GM12878 (cell line): Measurements from ENCODE around the gene ANGPTL4. TPM values are rescaled to one million over a fixed set of nuclear protein-coding genes. Genes with fewer than 3 reads are reported as not detected.
A peak's percentile ranks its signal among the peaks of the same experiment; 100 is the strongest.

Source experiments
- ATAC-seq: fragments of 200-7000 bp; cut with Tn5 transposase; 3 replicates; pipeline ENCODE4 v1.9.1; 2020; ENCODE audit warnings: mild to moderate bottlenecking, moderate library complexity
- BruUV-seq: library from RNA; stranded (reverse); fragments of 400-500 nt; replicated peaks from 2 replicates; lab custom pipeline; 2021; lab: Mats Ljungman, UMichigan
- CTCF ChIA-PET: fragments of 300-600 bp; sonication (Branson Sonifier 250); formaldehyde crosslinking; extraction: SDS; loops from one replicate; lab custom pipeline; 2021; ENCODE audit warnings: inconsistent platforms; lab: Yijun Ruan, JAX
- POLR2A ChIA-PET: fragments of 350-600 bp; formaldehyde crosslinking; extraction: SDS; loops from one replicate; lab custom pipeline; 2021; ENCODE audit warnings: inconsistent platforms; lab: Charles Lee
- RAD21 ChIA-PET: fragments of 300-600 bp; sonication (Branson Sonifier 250); formaldehyde crosslinking; loops from one replicate; lab custom pipeline; 2023; ENCODE audit warnings: antibody characterized with exemption; ENCODE audit not compliant: unreplicated experiment; lab: Charles Lee
- SMC1A ChIA-PET: fragments of 300-600 bp; sonication (Branson Sonifier 250); formaldehyde crosslinking; loops from one replicate; lab custom pipeline; 2023; ENCODE audit not compliant: unreplicated experiment, uncharacterized antibody; lab: Charles Lee
- DNase-seq: peaks from one replicate; pipeline ENCODE4 v3.0.0-alpha.2; 2011; ENCODE audit warnings: low read depth, low spot score
- FAIRE-seq: peaks from 3 replicates; lab custom pipeline; 2011; peaks lifted over from hg19 to GRCh38; lab: Jason Lieb, UNC
- H2AFZ ChIP-seq: 2 replicates; pipeline ENCODE4 v1.6.0; 2011; ENCODE audit warnings: low read depth, low read length, control low read depth; ENCODE audit not compliant: control insufficient read depth
- H3K27ac ChIP-seq: 2 replicates; pipeline ENCODE4 v1.5.1; 2011; ENCODE audit warnings: control low read depth; ENCODE audit not compliant: control insufficient read depth, insufficient read depth
- H3K27me3 ChIP-seq, 2 experiments: replicated peaks in 1 of 2; 2 replicates each; pipeline versions ENCODE4 v1.6.0 to v1.6.1; 2011; ENCODE audit warnings: low read length in 1 of 2; ENCODE audit not compliant: control insufficient read depth in 2 of 2, insufficient read depth in 2 of 2
- H3K36me3 ChIP-seq, 2 experiments: 2 replicates each; pipeline ENCODE4 v1.5.1; 2011; ENCODE audit warnings: low read length in 1 of 2; ENCODE audit not compliant: control insufficient read depth in 2 of 2, insufficient read depth in 2 of 2
- H3K4me1 ChIP-seq: 2 replicates; pipeline ENCODE4 v1.6.1; 2011; ENCODE audit warnings: mild to moderate bottlenecking, low read length, moderate library complexity, mixed read lengths; ENCODE audit not compliant: control insufficient read depth, insufficient read depth
- H3K4me2 ChIP-seq: 2 replicates; pipeline ENCODE4 v1.6.0; 2011; ENCODE audit warnings: control low read depth; ENCODE audit not compliant: control insufficient read depth, insufficient read depth
- H3K4me3 ChIP-seq: fragments of 200-600 bp; sonication (generic); 2 replicates; pipeline ENCODE4 v1.5.1; 2016
- H3K79me2 ChIP-seq: 2 replicates; pipeline ENCODE4 v1.6.0; 2011; ENCODE audit warnings: low read length; ENCODE audit not compliant: control insufficient read depth, insufficient read depth
- H3K9ac ChIP-seq: 2 replicates; pipeline ENCODE4 v1.8.0; 2011; ENCODE audit warnings: low read length, control low read depth, mixed read lengths; ENCODE audit not compliant: control insufficient read depth, insufficient read depth
- H3K9me3 ChIP-seq: replicated peaks from 3 replicates; pipeline ENCODE4 v1.5.1; 2011; ENCODE audit warnings: mild to moderate bottlenecking, low read length; ENCODE audit not compliant: control insufficient read depth, insufficient read depth
- H4K20me1 ChIP-seq: 2 replicates; pipeline ENCODE4 v1.6.0; 2011; ENCODE audit not compliant: control insufficient read depth, insufficient read depth
- CBFB ChIP-seq: IDR thresholded peaks from 2 replicates; pipeline ENCODE4 v1.6.1; 2016; ENCODE audit warnings: antibody characterized with exemption, low read depth
- CHD1 ChIP-seq: IDR thresholded peaks from 2 replicates; pipeline ENCODE4 v1.6.1; 2012; ENCODE audit warnings: low read depth, low read length, improper control_type of control experiment
- KAT2A ChIP-seq: conservative IDR thresholded peaks from 2 replicates; pipeline ENCODE4 v1.6.1; 2011; ENCODE audit warnings: low read depth, low read length; ENCODE audit not compliant: control insufficient read depth
- KLF5 ChIP-seq: fragments of 450-650 bp; IDR thresholded peaks from 2 replicates; pipeline ENCODE4 v1.6.1; 2014; ENCODE audit warnings: mild to moderate bottlenecking; ENCODE audit not compliant: partially characterized antibody
- POLR2A ChIP-seq: IDR thresholded peaks from 2 replicates; pipeline ENCODE4 v1.6.1; 2011; ENCODE audit warnings: low read depth, mild to moderate bottlenecking, low read length
- ZNF384 ChIP-seq: IDR thresholded peaks from 2 replicates; pipeline ENCODE4 v1.6.1; 2012; ENCODE audit warnings: low read depth, mild to moderate bottlenecking, low read length, improper control_type of control experiment, borderline replicate concordance
- WGBS: methylation state at CpG from one replicate; pipeline ENCODE4 v1.1.6; 2016; ENCODE audit warnings: low lambda C conversion rate; ENCODE audit not compliant: insufficient replicate concordance, insufficient coverage; ENCODE audit errors: missing lambda C conversion rate; 5-methylcytosine and 5-hydroxymethylcytosine counted together
- in situ Hi-C: fragments of 300-500 bp; cut with MboI; formaldehyde crosslinking; loops from 9 replicates; pipeline ENCODE4 v1.14.3; 2018; ENCODE audit warnings: mixed read lengths
- intact Hi-C: fragments of 100-400 bp; cut with micrococcal nuclease; formaldehyde crosslinking; loops from one replicate; pipeline ENCODE4 v1.14.2; 2022; ENCODE audit not compliant: unreplicated experiment
- polyA plus RNA-seq, 11 experiments: library from polyadenylated mRNA; depleted of rRNA in 4 of 11; unstranded in 6 of 11; stranded (reverse) in 5 of 11; fragments of >200 nt; fragmentation: Nextera tagmentation in 4 of 11; fragmentation: Illumina TruSeq in 1 of 11; extraction: Ambion mirVana in 4 of 11; extraction: Trizol in 1 of 11; gene quantifications; 1 replicate in 1 of 11; 2 replicates in 10 of 11; pipeline versions ENCODE4 v1.2.1 to v1.2.3, GENCODE V29; 2011 to 2016; ENCODE audit warnings: inconsistent platforms in 2 of 11, missing spikeins in 2 of 11, low read depth in 1 of 11
- total RNA-seq, 4 experiments: library from RNA; depleted of rRNA in 3 of 4; stranded (reverse); fragments of >200 nt in 3 of 4; fragmentation: Illumina TruSeq in 1 of 4; extraction: Trizol in 1 of 4; gene quantifications; 2 replicates each; pipeline versions ENCODE4 v1.2.1 to v1.2.3, GENCODE V29; 2013 to 2021
- TF ChIP-seq, protein P1 (sequence below): fragments of 450-650 bp; IDR thresholded peaks from 2 replicates; pipeline ENCODE4 v1.6.1; 2018; ENCODE audit warnings: borderline replicate concordance, mild to moderate bottlenecking; ENCODE audit not compliant: partially characterized antibody
- TF ChIP-seq, protein P2 (sequence below): fragments of 450-650 bp; conservative IDR thresholded peaks from 2 replicates; pipeline ENCODE4 v1.6.1; 2017; ENCODE audit warnings: mild to moderate bottlenecking, moderate library complexity
- TF ChIP-seq, protein P3 (sequence below): IDR thresholded peaks from 2 replicates; pipeline ENCODE4 v1.6.1; 2012; ENCODE audit warnings: mild to moderate bottlenecking, low read depth, low read length
- TF ChIP-seq, protein P4 (sequence below): fragments of 450-650 bp; IDR thresholded peaks from 2 replicates; pipeline ENCODE4 v1.6.1; 2018; ENCODE audit warnings: mild to moderate bottlenecking, low read depth, moderate library complexity; ENCODE audit not compliant: partially characterized antibody

ANGPTL4 gene
- total and polyA plus RNA-seq, 10 of the 15 experiments (the other 5 are each of a cell fraction or from before 2014, with no cell fraction given): 0.45 TPM; not detected in 9

DNA sequence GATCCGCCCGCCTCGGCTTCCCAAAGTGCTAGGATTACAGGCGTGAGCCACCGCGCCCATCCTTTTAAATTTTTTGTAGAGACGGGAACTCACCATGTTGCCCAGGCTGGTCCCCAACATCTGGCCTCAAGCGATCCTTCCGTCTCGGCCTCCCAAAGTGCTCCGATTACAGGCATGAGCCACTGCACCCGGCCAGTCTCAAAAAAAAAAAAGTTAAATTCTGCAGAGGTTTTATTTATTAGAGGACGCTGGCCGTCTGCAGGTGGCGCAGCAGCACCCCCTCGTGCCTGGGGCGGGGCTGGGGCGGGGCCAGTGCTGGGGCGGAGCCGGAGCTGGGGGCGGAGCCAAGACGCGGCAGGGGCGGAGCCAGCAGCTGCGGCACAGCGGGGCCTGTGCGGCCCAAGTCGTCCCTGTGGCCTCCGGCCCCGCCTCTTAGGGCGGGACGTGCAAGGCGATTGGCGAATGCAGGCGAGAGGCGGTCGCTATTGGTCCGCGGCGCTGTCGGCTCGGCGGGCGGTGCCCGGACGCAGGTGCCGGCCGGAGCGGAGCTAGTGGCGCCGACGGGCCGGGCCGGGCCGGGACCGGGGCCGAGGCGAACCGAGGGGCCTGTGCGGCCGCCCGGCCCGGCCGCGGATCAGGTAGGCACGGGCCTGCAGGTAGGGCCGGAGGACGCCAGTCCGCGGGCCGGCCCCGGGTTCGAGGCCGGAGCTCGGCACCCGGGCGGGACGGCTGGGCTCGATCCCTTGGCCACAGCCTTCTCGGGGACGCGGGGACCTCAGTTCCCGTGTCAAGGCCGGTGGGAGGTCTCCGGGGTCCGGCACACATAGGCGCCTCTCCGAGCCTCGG, 49.1 kb downstream of the ANGPTL4 start, which contains the start of gene MARCHF2:
MARCHF2 (plus strand) TSS at position 523 of the 846 bp plus-strand sequence. CDS start 8,536 bp downstream, outside the sequence.
- H3K9me3 ChIP-seq: no peaks in the 10 kb centered on the region
- H4K20me1 ChIP-seq: no peaks in the 10 kb centered on the region
- ChIA-PET SMC1A (interaction anchor here (0.8 to 1.4 kb wide), 5 partner anchors 21 to 164 kb away, joined by 3 to 5 read pairs (median 3); partner anchors contain the start of gene MYO1F), CTCF (interaction anchor here (0.6 to 5.8 kb wide), 23 partner anchors 10 to 166 kb away, joined by 3 to 73 read pairs (median 4); partner anchors contain the start of genes HNRNPM, MYO1F, RAB11B and ZNF414), RAD21 (interaction anchor here (0.6 to 2.8 kb wide), 22 partner anchors 15 to 469 kb away, joined by 3 to 23 read pairs (median 4); partner anchors contain the start of genes HNRNPM, MYO1F, RAB11B and ZNF414), POLR2A (interaction anchor here (0.5 to 4.8 kb wide), 8 partner anchors 8 to 200 kb away, joined by 3 to 14 read pairs (median 4); partner anchors contain the start of genes HNRNPM and RAB11B)
- peak within 1 kb of the TSS; percentile 84 for H2AFZ ChIP-seq
- no peak within 1 kb of the TSS; the same call in 1 of the 2 replicates for H3K27ac ChIP-seq
- no TSS peak for BruUV-seq
- intact Hi-C loops (loop anchor here (2.0 to 5.0 kb wide), 2 partner anchors 94 to 164 kb away; partner anchors contain the start of gene MYO1F), in situ Hi-C loops (no loop called here)
- H3K4me3 ChIP-seq: peak within 1 kb of the TSS; percentile 77
- ATAC-seq (peak; percentile 100), FAIRE-seq (peak; percentile 84), DNase-seq (peak; percentile 73)
- H3K9ac ChIP-seq: peak within 1 kb of the TSS; percentile 74
- H3K27me3 ChIP-seq: no peaks in the 10 kb centered on the region
- H3K4me2 ChIP-seq: peak within 1 kb of the TSS; percentile 89
- H3K79me2 ChIP-seq: no peaks in the 10 kb centered on the region
- no peaks in the 10 kb centered on the region for H3K36me3 ChIP-seq
- peaks cover 4% of the 10 kb centered on the region; the same call in 1 of the 2 replicates for H3K4me1 ChIP-seq
- WGBS: 7% methylated on average over 53 of the region's 89 CpGs
- TF ChIP-seq CBFB (no peak), POLR2A (peak; percentile 66), CHD1 (no peak), ZNF384 (peak; percentile 73; the same call in 1 of the 2 replicates), KLF5 (no peak), KAT2A (no peak)
- TF ChIP-seq, protein P1, sequence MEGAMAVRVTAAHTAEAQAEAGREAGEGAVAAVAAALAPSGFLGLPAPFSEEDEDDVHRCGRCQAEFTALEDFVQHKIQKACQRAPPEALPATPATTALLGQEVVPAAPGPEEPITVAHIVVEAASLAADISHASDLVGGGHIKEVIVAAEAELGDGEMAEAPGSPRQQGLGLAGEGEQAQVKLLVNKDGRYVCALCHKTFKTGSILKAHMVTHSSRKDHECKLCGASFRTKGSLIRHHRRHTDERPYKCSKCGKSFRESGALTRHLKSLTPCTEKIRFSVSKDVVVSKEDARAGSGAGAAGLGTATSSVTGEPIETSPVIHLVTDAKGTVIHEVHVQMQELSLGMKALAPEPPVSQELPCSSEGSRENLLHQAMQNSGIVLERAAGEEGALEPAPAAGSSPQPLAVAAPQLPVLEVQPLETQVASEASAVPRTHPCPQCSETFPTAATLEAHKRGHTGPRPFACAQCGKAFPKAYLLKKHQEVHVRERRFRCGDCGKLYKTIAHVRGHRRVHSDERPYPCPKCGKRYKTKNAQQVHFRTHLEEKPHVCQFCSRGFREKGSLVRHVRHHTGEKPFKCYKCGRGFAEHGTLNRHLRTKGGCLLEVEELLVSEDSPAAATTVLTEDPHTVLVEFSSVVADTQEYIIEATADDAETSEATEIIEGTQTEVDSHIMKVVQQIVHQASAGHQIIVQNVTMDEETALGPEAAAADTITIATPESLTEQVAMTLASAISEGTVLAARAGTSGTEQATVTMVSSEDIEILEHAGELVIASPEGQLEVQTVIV: no peak
- TF ChIP-seq, protein P2, sequence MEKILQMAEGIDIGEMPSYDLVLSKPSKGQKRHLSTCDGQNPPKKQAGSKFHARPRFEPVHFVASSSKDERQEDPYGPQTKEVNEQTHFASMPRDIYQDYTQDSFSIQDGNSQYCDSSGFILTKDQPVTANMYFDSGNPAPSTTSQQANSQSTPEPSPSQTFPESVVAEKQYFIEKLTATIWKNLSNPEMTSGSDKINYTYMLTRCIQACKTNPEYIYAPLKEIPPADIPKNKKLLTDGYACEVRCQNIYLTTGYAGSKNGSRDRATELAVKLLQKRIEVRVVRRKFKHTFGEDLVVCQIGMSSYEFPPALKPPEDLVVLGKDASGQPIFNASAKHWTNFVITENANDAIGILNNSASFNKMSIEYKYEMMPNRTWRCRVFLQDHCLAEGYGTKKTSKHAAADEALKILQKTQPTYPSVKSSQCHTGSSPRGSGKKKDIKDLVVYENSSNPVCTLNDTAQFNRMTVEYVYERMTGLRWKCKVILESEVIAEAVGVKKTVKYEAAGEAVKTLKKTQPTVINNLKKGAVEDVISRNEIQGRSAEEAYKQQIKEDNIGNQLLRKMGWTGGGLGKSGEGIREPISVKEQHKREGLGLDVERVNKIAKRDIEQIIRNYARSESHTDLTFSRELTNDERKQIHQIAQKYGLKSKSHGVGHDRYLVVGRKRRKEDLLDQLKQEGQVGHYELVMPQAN: peak; percentile 85
- TF ChIP-seq, protein P3, sequence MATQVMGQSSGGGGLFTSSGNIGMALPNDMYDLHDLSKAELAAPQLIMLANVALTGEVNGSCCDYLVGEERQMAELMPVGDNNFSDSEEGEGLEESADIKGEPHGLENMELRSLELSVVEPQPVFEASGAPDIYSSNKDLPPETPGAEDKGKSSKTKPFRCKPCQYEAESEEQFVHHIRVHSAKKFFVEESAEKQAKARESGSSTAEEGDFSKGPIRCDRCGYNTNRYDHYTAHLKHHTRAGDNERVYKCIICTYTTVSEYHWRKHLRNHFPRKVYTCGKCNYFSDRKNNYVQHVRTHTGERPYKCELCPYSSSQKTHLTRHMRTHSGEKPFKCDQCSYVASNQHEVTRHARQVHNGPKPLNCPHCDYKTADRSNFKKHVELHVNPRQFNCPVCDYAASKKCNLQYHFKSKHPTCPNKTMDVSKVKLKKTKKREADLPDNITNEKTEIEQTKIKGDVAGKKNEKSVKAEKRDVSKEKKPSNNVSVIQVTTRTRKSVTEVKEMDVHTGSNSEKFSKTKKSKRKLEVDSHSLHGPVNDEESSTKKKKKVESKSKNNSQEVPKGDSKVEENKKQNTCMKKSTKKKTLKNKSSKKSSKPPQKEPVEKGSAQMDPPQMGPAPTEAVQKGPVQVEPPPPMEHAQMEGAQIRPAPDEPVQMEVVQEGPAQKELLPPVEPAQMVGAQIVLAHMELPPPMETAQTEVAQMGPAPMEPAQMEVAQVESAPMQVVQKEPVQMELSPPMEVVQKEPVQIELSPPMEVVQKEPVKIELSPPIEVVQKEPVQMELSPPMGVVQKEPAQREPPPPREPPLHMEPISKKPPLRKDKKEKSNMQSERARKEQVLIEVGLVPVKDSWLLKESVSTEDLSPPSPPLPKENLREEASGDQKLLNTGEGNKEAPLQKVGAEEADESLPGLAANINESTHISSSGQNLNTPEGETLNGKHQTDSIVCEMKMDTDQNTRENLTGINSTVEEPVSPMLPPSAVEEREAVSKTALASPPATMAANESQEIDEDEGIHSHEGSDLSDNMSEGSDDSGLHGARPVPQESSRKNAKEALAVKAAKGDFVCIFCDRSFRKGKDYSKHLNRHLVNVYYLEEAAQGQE: no peak
- TF ChIP-seq, protein P4, sequence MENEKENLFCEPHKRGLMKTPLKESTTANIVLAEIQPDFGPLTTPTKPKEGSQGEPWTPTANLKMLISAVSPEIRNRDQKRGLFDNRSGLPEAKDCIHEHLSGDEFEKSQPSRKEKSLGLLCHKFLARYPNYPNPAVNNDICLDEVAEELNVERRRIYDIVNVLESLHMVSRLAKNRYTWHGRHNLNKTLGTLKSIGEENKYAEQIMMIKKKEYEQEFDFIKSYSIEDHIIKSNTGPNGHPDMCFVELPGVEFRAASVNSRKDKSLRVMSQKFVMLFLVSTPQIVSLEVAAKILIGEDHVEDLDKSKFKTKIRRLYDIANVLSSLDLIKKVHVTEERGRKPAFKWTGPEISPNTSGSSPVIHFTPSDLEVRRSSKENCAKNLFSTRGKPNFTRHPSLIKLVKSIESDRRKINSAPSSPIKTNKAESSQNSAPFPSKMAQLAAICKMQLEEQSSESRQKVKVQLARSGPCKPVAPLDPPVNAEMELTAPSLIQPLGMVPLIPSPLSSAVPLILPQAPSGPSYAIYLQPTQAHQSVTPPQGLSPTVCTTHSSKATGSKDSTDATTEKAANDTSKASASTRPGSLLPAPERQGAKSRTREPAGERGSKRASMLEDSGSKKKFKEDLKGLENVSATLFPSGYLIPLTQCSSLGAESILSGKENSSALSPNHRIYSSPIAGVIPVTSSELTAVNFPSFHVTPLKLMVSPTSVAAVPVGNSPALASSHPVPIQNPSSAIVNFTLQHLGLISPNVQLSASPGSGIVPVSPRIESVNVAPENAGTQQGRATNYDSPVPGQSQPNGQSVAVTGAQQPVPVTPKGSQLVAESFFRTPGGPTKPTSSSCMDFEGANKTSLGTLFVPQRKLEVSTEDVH: no peak
